Measurements from ENCODE around the gene WWOX.

The WWOX gene

GRCh38 chr16:78552106-78552675 lies 452.7 kb downstream of the WWOX start:
- in situ Hi-C loops (cut with MboI; ENCODE audit: low sequenced_read_pairs), result no loop called here

- in situ Hi-C loops (cut with MboI; ENCODE audit: low sequenced_read_pairs), result no loop called here
Observed at GRCh38 chr16:78552716-78553115, 453.3 kb downstream of the WWOX start.

GRCh38 chr16:78553268-78554039 lies 454.0 kb downstream of the WWOX start:
- in situ Hi-C loops (cut with MboI; ENCODE audit: low sequenced_read_pairs), result no loop called here

GRCh38 chr16:78556421-78556820 lies 457.0 kb downstream of the WWOX start:
- in situ Hi-C loops (cut with MboI; ENCODE audit: low sequenced_read_pairs), result no loop called here

- in situ Hi-C loops (cut with MboI; ENCODE audit: low sequenced_read_pairs), result no loop called here
Observed at GRCh38 chr16:78560997-78561396, 461.5 kb downstream of the WWOX start.

- in situ Hi-C loops (cut with MboI; ENCODE audit: low sequenced_read_pairs), result no loop called here
Observed at GRCh38 chr16:78562111-78562510, 462.7 kb downstream of the WWOX start.

GRCh38 chr16:78562650-78563049 lies 463.2 kb downstream of the WWOX start:
- in situ Hi-C loops (cut with MboI; ENCODE audit: low sequenced_read_pairs), result no loop called here

GRCh38 chr16:78563905-78564304 lies 464.5 kb downstream of the WWOX start:
- in situ Hi-C loops (cut with MboI; ENCODE audit: low sequenced_read_pairs), result no loop called here

- in situ Hi-C loops (cut with MboI; ENCODE audit: low sequenced_read_pairs), result no loop called here
Observed at GRCh38 chr16:78566397-78567073, 467.1 kb downstream of the WWOX start.

GRCh38 chr16:78570399-78571141 lies 471.1 kb downstream of the WWOX start:
- in situ Hi-C loops (cut with MboI; ENCODE audit: low sequenced_read_pairs), result no loop called here

- in situ Hi-C loops (cut with MboI; ENCODE audit: low sequenced_read_pairs), result no loop called here
Observed at GRCh38 chr16:78571434-78571833, 472.0 kb downstream of the WWOX start.

GRCh38 chr16:78571898-78572358 lies 472.5 kb downstream of the WWOX start:
- in situ Hi-C loops (cut with MboI; ENCODE audit: low sequenced_read_pairs), result no loop called here

- in situ Hi-C loops (cut with MboI; ENCODE audit: low sequenced_read_pairs), result no loop called here
Observed at GRCh38 chr16:78574571-78574970, 475.1 kb downstream of the WWOX start.

GRCh38 chr16:78576941-78577340 lies 477.5 kb downstream of the WWOX start:
- in situ Hi-C loops (cut with MboI; ENCODE audit: low sequenced_read_pairs), result no loop called here

GRCh38 chr16:78577630-78578029 lies 478.2 kb downstream of the WWOX start:
- in situ Hi-C loops (cut with MboI; ENCODE audit: low sequenced_read_pairs), result no loop called here

GRCh38 chr16:78579020-78579419 lies 479.6 kb downstream of the WWOX start:
- in situ Hi-C loops (cut with MboI; ENCODE audit: low sequenced_read_pairs), result no loop called here

- in situ Hi-C loops (cut with MboI; ENCODE audit: low sequenced_read_pairs), result no loop called here
Observed at GRCh38 chr16:78583441-78583840, 484.0 kb downstream of the WWOX start.

- in situ Hi-C loops (cut with MboI; ENCODE audit: low sequenced_read_pairs), result no loop called here
Observed at GRCh38 chr16:78584213-78584860, 484.9 kb downstream of the WWOX start.

- in situ Hi-C loops (cut with MboI; ENCODE audit: low sequenced_read_pairs), result no loop called here
Observed at GRCh38 chr16:78584991-78585390, 485.5 kb downstream of the WWOX start.

GRCh38 chr16:78589331-78589730 lies 489.9 kb downstream of the WWOX start:
- in situ Hi-C loops (cut with MboI; ENCODE audit: low sequenced_read_pairs), result no loop called here

- in situ Hi-C loops (cut with MboI; ENCODE audit: low sequenced_read_pairs), result no loop called here
Observed at GRCh38 chr16:78591682-78592103, 492.2 kb downstream of the WWOX start.

All from HL-60/S4 (cell line).